CD4-positive, alpha-beta T cell treated with Interleukin-21 for 1 hour (primary cell): ENCODE data around the gene TRIM14.
"Not testable (repeated sequence)": the region's sequence is repeated elsewhere in the genome, so short reads cannot be mapped to it uniquely, and the experiment has no call there.

Experiments
- DNase-seq: peaks from one replicate; pipeline ENCODE4 v3.0.0-alpha.2; 2020

TRIM14 gene

GRCh38 chr9:98081477-98082219 lies 37.4 kb downstream of the TRIM14 start:
- DNase-seq = no peak

DNA sequence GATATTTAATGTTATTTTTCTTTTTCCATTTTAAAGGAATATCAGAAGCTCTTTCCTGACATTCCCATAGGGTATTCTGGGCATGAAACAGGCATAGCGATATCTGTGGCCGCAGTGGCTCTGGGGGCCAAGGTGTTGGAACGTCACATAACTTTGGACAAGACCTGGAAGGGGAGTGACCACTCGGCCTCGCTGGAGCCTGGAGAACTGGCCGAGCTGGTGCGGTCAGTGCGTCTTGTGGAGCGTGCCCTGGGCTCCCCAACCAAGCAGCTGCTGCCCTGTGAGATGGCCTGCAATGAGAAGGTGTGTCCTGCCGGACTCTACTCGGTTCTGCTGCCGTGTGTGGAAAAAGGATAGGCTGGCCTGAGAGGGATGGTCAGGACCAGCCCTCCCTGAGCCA lies 38.2 kb downstream of the TRIM14 start:
- DNase-seq = no peak

DNA sequence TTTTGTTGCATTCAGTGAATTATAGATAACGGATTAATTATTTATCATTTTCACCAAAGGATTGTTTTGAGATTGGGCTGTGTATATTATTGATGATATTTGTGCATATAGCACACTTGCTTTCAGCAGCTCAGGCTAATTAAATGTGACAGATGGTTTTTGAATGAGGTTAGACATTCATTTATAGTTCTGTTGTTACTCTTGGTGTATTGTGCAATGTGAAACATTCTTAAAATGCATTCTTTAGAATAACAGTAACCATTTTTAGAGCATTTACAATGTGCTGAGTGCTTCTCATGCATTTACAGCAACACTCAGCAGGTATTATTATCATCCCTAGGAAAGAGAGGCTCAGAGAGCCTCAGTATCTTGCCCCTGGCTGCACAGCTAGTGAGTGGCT lies 38.7 kb downstream of the TRIM14 start:
- no peak for DNase-seq

DNA sequence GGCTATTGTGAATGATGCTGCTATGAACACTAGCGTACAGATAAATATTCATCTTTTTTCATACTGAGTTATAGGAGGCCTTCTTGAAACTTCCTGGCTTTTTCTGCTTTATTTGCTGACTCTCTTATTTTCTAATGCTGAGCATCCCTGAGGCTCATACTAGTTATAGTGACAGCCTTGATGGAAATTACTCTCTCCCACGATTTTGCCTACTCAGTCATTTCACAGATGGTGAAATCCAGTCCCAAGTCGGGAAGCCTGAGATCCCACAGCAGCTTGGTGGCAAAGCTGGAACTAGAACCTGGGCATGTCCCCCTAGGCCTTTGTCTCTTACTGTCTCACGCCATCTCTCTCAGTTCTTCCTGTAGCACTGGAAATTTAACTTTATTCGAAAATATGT lies 40.1 kb downstream of the TRIM14 start:
- DNase-seq = no peak

- not testable (repeated sequence) for DNase-seq
Measured at GRCh38 chr9:98076514-98076890, 42.5 kb downstream of the TRIM14 start.

GRCh38 chr9:98075332-98075805 lies 43.7 kb downstream of the TRIM14 start:
- DNase-seq = peak; percentile 54

GRCh38 chr9:98074115-98074990 lies 44.7 kb downstream of the TRIM14 start:
- peak; percentile 72 for DNase-seq

DNA sequence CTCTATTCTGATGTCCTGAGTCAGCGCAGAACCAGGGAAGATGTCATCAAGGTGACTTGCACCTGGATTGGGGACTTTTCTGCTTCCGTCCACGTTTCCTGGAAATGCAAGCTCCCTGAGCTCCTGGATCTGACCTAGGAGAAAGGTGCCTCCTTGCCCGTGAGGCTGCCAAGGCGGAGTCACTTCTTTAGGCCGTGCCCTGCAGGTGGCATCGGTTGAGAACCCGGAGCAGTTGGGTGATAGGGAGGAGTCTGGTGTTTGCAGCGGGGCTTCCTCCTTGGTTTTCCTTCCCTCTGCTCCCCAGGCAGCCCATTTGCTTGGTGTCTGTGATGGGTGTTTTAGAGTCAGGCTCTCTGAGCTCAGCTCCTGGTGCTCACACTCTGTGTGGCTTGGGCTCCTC lies 47.3 kb downstream of the TRIM14 start:
- no peak for DNase-seq

DNA sequence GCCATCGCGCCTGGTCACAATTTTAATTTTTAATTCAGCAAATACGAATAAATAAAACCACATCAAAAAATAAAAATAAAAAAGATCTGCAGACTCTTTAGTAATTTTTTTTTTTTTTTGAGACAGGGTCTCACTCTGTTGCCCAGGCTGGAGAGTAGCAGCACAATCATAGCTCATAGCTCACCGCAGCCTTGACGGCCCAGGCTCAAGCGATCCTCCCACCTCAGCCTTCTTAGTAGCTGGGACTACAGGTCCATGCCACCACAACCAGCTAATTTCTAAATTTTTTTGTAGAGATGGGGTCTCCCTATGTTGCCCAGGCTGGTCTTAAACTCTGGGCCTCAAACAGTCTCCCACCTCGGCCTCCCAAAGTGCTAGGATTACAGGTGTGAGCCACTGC lies 48.3 kb downstream of the TRIM14 start:
- DNase-seq = no peak

DNA sequence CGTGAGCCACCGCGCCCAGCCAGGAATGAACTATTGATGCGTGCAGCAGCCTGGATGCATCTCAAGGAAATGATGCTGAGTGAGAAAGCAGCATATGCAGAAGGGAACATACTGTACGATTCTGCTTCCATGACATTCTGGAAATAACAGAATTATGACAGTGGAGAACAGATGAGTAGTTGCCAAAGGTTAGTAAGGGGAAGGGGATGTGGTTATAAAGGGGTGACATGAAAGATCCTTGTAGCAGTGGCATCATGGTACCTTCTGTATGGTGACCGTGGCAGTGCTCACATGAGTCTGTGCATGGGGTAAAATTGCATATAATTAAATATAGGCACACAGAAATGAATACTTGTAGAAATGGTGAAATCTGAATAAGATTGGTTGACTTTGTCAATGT lies 49.5 kb downstream of the TRIM14 start:
- no peak for DNase-seq

DNA sequence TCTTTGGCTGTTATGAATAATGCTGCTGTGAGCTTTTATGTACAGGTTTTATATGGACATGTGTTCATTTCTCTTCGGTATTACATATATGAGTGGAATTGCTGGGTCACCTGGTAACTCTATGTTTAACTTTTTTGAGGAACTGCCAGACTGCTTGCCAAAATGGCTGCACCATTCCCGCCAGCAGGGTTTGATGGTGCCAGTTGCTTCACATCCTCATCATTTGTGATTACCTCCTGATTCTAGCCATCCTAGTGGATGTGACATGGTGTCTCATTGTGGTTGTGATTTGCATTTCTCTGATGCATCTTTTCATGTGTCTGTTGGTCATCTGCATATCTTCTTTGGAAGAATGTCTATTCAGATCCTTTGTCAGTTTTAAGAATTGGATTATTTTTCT lies 51.8 kb downstream of the TRIM14 start:
- DNase-seq = no peak

DNA sequence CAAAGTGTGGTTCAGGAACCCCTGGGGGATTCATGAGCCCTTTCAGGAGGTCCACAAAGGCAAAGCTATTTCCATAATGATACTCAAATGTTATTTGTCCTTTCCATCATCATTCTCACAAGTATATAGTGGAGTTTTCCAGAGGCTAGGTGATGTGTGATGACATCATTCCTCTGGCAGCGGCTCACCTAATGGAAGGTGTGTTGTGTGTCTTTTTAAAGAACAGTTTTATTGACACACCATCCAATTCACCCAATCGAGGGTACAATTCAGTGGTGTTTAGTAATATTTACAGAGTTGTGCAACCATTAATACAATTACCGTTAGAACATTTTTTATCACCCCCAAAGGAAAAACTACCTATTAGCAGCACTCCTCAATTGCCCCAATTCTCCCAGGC lies 52.8 kb downstream of the TRIM14 start:
- DNase-seq = no peak

GRCh38 chr9:98064623-98065392 lies 54.2 kb downstream of the TRIM14 start:
- DNase-seq = no peak

DNA sequence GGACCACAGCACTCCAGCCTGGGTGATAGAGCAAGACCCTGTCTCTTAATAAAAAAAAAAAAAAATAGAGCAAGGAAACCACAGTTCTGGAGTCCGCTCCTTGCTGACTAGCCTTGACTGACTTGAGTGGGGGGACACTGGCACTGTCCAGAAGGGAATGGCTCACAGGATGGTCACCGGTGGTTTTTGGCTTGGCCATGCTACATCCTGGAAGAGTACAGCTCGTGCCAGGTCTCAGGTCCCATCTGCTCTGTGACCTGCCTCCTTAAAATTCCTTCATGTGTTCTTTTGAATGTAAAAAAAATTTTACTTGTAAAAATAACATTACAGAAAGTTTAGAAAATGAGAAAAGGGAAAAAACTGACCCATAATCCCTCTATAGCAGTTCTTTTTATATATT lies 56.9 kb downstream of the TRIM14 start:
- no peak for DNase-seq

DNA sequence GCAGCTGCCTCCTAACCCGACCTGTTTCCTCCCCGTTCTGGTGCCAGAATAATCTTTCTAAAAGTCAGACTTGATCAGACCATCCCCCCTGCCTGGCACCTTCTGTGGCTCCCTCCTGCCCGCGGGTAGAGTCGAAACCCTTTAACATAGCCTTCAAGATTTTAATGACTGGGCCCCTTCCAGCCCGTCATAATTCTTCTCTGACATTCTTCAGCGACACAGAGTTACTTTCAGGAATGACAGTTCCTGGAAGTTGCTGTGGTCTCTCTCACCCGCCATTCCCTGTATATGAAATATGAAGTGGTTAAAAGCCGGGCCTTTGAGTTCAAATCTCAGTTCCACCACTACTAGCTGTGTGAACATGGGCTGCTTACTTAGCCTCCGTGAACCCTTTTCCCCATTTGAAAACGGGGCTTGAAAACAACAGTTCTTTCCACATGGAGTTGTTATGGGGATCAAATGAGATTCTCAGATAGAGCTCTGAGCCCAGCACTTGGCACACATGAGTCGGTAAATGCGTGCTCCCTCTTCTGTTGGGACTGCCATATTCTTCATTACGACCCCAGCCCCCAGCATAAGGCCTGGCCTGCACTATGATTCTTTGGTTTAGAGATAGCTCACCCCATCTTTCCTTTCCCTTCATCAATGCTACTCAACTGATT lies 61.8 kb downstream of the TRIM14 start:
- no peak for DNase-seq

DNA sequence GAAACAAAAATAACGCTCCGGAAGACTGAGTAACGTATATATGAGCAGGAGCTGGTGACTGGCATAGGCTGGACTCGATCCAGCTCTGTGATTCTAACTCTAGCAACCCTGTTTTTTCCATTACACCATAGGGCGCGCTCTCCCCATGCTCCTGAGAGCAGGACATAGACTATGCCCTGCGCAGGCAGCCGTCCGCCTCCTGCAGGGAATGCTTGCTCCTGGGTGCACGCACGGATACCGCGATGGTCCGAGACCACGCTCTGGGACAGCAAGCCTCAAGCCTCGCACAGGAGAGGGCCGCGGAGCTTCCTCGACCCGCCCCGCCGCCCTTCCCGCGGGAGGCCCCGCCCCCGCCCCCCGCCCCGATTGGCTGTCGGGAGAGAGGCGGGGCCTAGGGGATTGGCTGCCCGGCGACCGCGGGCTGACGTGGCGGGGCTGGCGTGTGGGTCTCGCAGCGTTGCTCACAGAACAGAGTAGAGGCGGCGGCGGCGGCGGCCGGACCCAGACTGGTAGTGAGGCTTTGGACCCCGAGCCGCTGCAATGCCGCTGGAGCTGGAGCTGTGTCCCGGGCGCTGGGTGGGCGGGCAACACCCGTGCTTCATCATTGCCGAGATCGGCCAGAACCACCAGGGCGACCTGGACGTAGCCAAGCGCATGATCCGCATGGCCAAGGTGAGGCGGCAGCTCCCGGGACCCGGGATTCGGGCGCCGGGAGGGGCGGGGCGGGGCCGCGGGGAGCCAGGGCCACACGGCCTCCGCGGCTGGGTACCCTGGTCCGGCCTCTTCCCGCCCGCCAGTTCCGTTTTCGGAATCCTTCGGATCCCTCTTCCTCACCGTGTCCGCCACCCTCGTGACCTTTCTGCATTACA lies 62.5 kb downstream of the TRIM14 start, which contains the start of gene NANS:
Gene NANS, plus strand, starts transcription at position 464 of the 869 bp plus-strand sequence. Its CDS starts 77 bp downstream, at position 541.
- DNase-seq = peak; percentile 91

DNA sequence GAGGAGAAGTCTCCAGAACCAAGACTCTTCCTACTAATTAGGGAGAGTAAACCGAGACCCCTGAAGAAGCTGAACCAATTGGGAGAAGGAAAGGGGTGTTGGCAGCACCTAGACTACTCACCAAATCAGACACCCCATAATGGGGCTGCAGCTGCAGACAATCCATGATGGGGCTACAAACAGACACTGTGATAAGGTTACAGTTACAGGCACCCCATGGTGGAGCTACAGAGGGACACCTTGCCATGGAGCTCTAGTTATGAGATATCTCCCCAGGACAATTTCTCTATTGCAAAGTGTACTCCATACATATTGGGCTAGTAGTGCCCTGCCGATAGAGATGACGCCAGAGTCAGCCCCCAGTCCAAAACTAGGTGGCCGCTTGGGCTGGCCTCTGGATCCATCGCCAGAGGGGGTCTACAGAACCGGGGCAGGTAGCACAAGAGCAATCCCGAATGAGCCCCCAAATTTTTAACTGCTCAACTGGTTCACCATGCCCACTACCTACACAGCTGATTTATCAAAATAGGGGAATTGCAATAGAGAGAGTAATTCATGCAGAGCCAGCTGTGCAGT lies 64.6 kb downstream of the TRIM14 start:
- no peak for DNase-seq

GRCh38 chr9:98050351-98050750 lies 68.7 kb downstream of the TRIM14 start:
- no peak for DNase-seq

GRCh38 chr9:98049288-98050072 lies 69.5 kb downstream of the TRIM14 start:
- no peak for DNase-seq

DNA sequence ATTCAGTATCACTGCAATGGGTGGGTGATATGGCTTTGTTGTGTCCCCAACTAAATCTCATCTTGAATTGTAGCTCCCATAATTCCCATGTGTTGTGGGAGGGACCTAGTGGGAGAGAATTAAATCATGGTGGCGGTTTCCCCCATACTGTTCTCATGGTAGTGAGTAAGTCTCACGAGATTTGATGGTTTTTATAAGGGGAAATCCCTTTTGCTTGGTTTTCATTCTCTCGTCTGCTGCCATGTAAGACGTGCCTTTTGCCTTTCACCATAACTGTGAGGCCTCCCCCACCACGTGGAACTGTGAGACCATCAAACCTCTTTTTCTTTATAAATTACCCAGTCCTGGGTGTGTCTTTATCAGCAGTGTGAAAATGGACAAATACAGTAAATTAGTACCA lies 72.0 kb downstream of the TRIM14 start:
- DNase-seq = no peak

- DNase-seq = no peak
Measured at GRCh38 chr9:98046180-98046543, 72.9 kb downstream of the TRIM14 start.
